NCI-H187 treated with DMSO at 0.1 percent for 48 hours (cell line): ENCODE measurements around the gene MARCHF3.
"Not testable (repeated sequence)": the region's sequence is repeated elsewhere in the genome, so short reads cannot be mapped to it uniquely, and the experiment has no call there.

Source experiments
- DNase-seq: peaks from one replicate; lab custom pipeline; 2025; lab: John Stamatoyannopoulos, UW

MARCHF3 gene

GRCh38 chr5:127011961-127012644 lies 18.3 kb downstream of the MARCHF3 start:
- no peak for DNase-seq

DNA sequence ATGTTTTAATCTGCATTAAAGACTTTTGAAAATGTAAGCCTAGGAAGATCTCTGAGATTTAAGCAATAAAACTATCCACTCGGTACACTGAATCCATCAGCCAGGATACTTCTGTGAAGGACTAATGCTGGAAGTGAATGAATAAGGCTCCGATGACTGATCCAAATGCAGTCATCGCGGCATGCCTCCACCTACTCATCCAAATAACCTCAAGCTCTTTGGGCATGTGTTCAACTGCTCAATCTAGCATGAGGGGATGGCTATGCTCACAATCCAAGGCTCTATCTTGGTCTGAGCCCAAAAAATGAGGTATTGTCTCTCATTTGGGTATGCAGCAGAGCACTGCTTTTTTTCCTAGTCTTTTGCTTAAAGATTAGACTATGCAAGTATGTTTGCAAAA lies 19.2 kb downstream of the MARCHF3 start:
- no peak for DNase-seq

- no peak for DNase-seq
These were observed 20.0 kb downstream of the MARCHF3 start for GRCh38 chr5:127010362-127010761.

- no peak for DNase-seq
These were observed 20.6 kb downstream of the MARCHF3 start for GRCh38 chr5:127009784-127010183.

- no peak for DNase-seq
These were observed 21.9 kb downstream of the MARCHF3 start for GRCh38 chr5:127008300-127008975.

- no peak for DNase-seq
These were observed 22.8 kb downstream of the MARCHF3 start for GRCh38 chr5:127007522-127007921.

GRCh38 chr5:127006744-127007143 lies 23.6 kb downstream of the MARCHF3 start:
- DNase-seq: no peak

GRCh38 chr5:127005282-127005681 lies 25.1 kb downstream of the MARCHF3 start:
- DNase-seq: not testable (repeated sequence)

DNA sequence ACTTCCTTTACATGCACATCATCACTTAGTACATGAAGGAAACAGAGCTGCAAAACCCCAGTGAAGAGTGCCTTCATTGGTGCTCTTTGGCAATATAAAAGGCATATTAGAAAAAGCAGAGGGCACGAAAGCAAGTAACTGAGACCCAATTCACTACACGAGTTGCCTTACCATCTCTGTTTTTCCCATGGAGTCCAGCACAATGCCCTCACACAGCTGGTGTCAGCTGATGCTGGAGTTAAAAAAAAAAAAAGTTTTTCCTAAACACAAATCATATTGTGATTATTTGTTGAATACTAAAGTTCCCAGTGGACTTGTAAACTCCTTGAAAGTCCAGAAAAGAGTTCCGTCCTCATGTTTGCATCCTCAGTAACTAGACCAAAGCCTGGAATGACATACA lies 25.6 kb downstream of the MARCHF3 start:
- DNase-seq: no peak

- no peak for DNase-seq
These were observed 26.4 kb downstream of the MARCHF3 start for GRCh38 chr5:127003798-127004495.

DNA sequence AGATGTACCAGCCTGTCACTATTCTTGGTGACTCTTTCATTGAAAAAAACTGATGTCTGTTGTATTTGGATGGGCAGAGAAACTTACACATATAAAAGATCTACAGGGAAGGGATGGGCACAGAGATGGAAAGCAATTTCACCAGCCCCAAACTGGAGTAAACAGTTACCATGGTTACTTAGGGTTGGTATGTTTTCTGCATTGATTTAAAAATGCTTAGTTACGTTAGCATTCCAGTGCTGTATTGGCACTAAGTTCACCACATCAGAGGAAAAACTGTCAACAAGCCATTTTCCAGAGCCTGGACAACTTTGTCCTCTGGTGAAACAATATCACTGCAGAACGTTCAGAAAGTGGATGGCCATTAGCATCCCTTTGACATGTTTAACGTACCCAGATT lies 28.0 kb downstream of the MARCHF3 start:
- DNase-seq: no peak

- no peak for DNase-seq
These were observed 28.6 kb downstream of the MARCHF3 start for GRCh38 chr5:127001621-127002296.

DNA sequence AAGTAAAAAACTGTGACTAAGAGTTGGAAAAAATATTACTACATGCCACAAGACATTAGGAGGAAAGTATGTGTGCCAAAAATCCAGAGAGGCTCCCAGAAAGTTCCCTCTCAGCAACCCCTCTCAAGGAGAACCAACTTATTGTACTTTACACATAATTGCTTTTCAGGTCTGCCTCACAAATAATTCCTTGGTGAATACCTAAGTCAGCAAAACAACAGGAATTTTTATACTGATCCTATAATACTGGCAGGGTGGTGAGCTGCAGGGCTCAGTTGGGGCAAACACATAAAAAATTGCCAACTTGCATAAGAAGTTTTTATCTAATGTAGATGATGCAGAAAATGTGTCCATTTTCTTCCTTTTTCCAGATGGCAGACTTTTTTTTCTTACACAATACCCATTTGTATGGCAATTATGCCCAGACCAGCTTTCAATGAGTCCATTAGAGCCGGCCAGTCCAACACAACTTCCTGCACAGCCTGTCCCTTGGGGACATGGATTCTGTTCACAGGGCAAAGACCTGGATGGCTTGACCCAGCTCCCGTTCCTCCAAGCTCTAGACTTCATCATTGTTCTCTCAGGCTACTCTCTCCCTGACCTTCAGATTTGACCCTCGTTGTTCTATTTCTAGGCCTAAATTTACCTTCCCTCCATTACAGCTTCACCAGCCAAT lies 31.3 kb downstream of the MARCHF3 start:
- no peak for DNase-seq

DNA sequence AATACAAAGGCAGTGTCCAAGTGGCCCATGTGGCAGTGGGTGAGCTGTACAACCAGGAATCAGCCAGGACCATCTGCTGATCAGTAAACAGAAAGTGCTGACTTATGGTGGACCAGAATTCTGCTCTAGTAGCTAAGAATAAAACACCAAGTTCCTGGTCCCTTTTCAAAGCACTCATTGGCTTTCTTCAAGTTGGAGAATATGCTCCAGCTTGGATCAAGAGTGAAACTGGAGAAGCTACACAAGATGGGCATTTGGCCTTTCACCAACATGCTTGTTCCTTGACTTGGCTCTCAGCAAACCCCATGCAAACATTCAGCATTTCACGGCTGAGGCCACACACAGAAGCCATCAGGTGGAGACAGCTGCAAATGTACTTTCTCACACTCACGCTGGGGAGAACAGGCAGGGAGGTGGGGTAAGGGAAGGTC lies 32.1 kb downstream of the MARCHF3 start:
- no peak for DNase-seq

- no peak for DNase-seq
These were observed 34.7 kb downstream of the MARCHF3 start for GRCh38 chr5:126995689-126996088.

DNA sequence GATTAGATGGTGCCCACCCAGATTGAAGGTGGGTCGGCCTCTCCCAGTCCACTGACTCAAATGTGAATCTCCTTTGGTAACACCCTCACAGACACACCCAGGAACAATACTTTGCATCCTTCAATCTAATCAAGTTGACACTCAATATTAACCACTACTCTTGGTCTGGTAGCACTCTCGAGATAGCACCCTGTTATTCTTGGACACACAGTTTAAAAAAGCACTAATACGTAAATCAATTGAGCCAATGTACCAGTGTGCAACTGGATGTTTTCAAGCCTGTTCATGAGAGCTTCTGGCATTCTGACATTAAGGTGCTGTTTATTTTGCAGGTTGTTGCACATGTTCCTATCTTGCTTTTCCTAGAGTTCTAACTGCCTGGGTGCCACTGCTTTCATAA lies 35.3 kb downstream of the MARCHF3 start:
- DNase-seq: no peak

DNA sequence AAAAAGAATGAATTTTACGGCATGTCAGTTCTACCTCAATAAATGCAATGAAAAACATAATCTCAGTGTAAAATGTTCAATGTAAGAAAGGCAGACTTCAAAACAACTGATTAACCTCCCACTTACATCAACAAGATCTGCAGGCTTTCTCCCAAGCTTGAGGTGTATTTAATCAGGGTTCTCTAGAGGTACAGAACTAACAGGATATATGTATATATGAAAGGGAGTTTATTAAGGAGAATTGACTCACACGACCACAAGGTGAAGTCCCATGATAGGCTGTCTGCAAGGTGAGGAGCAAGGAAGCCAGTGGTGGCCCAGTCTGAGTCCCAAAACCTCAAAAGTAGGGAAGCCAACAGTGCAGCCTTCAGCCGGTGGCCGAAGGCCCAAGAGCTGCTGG lies 35.9 kb downstream of the MARCHF3 start:
- DNase-seq: no peak

- DNase-seq: no peak
These were observed 42.3 kb downstream of the MARCHF3 start for GRCh38 chr5:126988021-126988569.

DNA sequence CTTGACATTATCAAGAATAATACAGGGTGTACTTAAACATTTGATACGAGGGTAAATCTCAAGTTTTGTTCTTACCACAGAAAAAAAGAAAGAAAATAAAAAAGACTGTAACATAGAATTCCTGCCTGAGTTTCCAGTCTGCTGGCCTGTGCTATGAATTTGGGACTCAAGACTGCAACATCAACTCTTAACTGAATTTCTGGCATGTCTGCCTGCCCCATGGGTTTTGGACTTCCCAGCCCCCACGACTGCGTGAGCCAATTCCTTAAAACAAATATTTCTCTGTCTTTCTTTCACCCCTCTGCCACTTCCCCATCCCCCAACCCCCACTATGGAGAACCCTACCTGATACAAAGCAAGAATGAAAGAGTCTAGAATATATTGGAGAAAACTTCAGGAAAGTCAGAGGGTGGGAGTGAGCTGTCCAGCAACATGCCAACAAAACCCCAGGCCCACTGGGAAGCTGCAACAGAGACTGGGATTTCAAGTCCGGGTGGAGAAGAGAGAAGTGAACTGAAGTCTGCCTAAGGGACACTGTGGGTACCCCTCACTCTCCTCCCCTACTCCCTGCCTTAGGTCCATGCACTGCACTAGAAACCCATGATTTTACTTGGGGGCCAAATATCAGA lies 43.0 kb downstream of the MARCHF3 start:
- DNase-seq: no peak

GRCh38 chr5:126984632-126985031 lies 45.7 kb downstream of the MARCHF3 start:
- no peak for DNase-seq

DNA sequence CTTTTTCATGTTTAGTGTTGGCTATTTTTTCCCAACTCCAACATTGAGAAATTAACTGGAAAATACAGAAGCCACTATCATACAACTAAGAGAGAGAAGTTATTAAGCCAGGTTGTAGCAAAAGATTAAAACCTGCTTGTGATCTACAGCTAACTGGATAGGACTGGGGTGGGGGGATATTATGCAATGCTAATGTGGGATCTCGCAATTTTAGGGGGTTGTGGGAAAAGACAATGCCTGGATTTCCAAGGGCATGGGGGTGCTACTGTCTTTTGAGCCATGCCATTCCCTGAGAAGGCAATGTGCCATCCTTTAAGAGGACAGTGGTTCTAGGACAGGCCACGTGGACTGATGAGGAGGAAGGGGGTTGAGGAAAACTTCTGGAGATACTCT lies 46.5 kb downstream of the MARCHF3 start:
- no peak for DNase-seq
